ENCODE measurements around the gene MRPL45.

Gene MRPL45

DNA sequence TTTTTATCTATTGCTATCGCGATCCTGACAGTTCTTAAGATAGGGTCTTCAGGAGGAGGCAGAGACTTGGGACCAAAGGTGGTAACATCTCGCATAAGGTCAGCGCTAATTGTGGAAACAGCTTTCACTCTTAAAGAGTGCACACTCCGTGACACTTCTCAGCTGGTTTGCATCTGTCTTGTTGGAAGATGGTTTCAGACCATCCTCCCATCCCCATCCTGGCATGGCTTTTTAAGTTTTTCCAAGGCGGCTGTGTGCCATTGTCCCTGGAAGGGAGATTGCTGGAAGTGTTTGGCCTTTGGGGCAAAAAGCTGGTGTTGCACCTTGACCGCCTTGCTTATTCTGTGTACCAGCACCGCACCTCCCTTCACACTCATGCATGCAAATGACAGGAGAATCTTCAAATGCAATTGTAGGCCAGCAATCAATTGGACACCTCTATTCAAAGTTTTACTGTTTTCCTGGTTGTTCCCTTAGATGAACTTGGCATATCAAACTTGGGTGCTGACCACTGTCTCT is 56.2 kb downstream of the MRPL45 start:
- Histone ChIP-seq H4K20me1 (ENCODE audit: low read depth, low read length) (no peaks in the 10 kb centered on the region; the same call in 1 of the 2 replicates), H3K9me3 (ENCODE audit: insufficient read depth, low read length) (no peaks in the 10 kb centered on the region), H3K4me3 (ENCODE audit: insufficient read depth, low read length, poor library complexity, severe bottlenecking) (peak overlapping the region; percentile 59)

DNA sequence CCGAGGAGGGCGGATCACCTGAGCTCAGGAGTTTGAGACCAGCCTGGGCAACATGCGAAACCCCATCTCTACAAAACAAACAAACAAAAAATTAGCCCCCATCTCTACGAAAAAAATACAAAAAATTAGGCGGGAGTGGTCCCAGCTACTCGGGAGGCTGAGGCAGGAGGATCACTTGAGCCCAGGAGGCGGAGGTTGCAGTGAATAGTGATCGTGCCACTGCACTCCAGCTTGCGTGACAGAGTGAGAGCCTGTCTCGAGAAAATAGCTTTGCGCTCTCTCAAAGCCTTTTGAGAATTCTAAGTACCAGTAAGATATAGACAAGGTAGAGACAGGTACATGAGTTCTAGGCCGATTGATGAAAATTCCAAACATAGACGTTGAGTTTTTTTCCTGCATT is 56.7 kb downstream of the MRPL45 start:
- Histone ChIP-seq H4K20me1 (ENCODE audit: low read depth, low read length) (no peaks in the 10 kb centered on the region; the same call in 1 of the 2 replicates), H3F3A (ENCODE audit: insufficient read depth) (peaks cover 7% of the 10 kb centered on the region; the same call in 1 of the 2 replicates), H3K4me3 (ENCODE audit: insufficient read depth, low read length, poor library complexity, severe bottlenecking) (no peak overlapping the region), H3K4me2 (ENCODE audit: low read depth, low read length, poor library complexity, severe bottlenecking) (peak overlapping the region; percentile 78), H3K9me3 (ENCODE audit: insufficient read depth, low read length) (no peaks in the 10 kb centered on the region), H3K27ac (ENCODE audit: low read depth, low read length) (no peak overlapping the region), H3K9ac (ENCODE audit: low read length) (no peak overlapping the region), H3K9me2 (replicated peaks; ENCODE audit: insufficient read depth, low read length) (no peaks in the 10 kb centered on the region), H2AFZ (ENCODE audit: low read depth, low read length, severe bottlenecking) (no peak overlapping the region), H3K79me2 (ENCODE audit: insufficient read depth, low read length) (no peaks in the 10 kb centered on the region), H3K27me3 (ENCODE audit: low read length) (no peaks in the 10 kb centered on the region), H3K36me3 (ENCODE audit: low read length) (no peaks in the 10 kb centered on the region)
- TF ChIP-seq, protein P1, sequence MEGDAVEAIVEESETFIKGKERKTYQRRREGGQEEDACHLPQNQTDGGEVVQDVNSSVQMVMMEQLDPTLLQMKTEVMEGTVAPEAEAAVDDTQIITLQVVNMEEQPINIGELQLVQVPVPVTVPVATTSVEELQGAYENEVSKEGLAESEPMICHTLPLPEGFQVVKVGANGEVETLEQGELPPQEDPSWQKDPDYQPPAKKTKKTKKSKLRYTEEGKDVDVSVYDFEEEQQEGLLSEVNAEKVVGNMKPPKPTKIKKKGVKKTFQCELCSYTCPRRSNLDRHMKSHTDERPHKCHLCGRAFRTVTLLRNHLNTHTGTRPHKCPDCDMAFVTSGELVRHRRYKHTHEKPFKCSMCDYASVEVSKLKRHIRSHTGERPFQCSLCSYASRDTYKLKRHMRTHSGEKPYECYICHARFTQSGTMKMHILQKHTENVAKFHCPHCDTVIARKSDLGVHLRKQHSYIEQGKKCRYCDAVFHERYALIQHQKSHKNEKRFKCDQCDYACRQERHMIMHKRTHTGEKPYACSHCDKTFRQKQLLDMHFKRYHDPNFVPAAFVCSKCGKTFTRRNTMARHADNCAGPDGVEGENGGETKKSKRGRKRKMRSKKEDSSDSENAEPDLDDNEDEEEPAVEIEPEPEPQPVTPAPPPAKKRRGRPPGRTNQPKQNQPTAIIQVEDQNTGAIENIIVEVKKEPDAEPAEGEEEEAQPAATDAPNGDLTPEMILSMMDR (IDR thresholded peaks at IDR 0.05; ENCODE audit: insufficient read depth, low read length, poor library complexity, severe bottlenecking) = no peak
- TF ChIP-seq EZH2phosphoT487 (conservative IDR thresholded peaks at IDR 0.05; ENCODE audit: low read length) = no peak

More for the DNA sequence above, 56.2 kb downstream of the MRPL45 start:
- no peak for TF ChIP-seq EZH2phosphoT487 (conservative IDR thresholded peaks at IDR 0.05; ENCODE audit: low read length)
- TF ChIP-seq, protein P1 (IDR thresholded peaks at IDR 0.05; ENCODE audit: insufficient read depth, low read length, poor library complexity, severe bottlenecking) = no peak
- H3F3A ChIP-seq (ENCODE audit: insufficient read depth) = peaks cover 7% of the 10 kb centered on the region; the same call in 1 of the 2 replicates
- no peak overlapping the region for H2AFZ ChIP-seq (ENCODE audit: low read depth, low read length, severe bottlenecking)
- H3K9me2 ChIP-seq (replicated peaks; ENCODE audit: insufficient read depth, low read length) = no peaks in the 10 kb centered on the region
- H3K4me2 ChIP-seq (ENCODE audit: low read depth, low read length, poor library complexity, severe bottlenecking) = peak overlapping the region; percentile 78
- H3K27me3 ChIP-seq (ENCODE audit: low read length) = no peaks in the 10 kb centered on the region
- no peaks in the 10 kb centered on the region for H3K36me3 ChIP-seq (ENCODE audit: low read length)
- no peaks in the 10 kb centered on the region for H3K79me2 ChIP-seq (ENCODE audit: insufficient read depth, low read length)
- peak overlapping the region; percentile 64 for H3K9ac ChIP-seq (ENCODE audit: low read length)
- no peak overlapping the region for H3K27ac ChIP-seq (ENCODE audit: low read depth, low read length)

DNA sequence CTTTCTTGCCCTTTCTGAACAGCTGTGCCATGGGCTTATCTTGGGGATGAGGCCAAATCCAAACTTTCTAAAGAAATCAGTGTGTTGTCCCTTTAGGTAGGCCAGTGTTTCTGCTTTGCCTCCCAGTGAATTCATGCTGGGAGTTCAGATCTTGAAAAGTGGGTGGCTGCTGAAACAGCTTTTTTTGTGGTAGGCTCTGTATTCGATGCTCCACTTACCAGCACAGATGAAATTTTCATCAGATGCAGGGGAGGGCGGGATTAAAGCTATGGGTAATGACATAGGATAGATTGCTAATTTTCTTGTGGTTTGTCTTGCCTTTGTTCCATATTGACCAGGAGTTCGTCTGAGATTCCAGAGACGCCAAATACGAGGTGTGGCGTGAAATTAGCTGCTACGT is 57.5 kb downstream of the MRPL45 start:
- H3K9ac ChIP-seq (ENCODE audit: low read length) = no peak overlapping the region
- no peak for TF ChIP-seq EZH2phosphoT487 (conservative IDR thresholded peaks at IDR 0.05; ENCODE audit: low read length)
- TF ChIP-seq, protein P1 (IDR thresholded peaks at IDR 0.05; ENCODE audit: insufficient read depth, low read length, poor library complexity, severe bottlenecking) = no peak
- H2AFZ ChIP-seq (ENCODE audit: low read depth, low read length, severe bottlenecking) = no peak overlapping the region
- no peaks in the 10 kb centered on the region for H3K9me2 ChIP-seq (replicated peaks; ENCODE audit: insufficient read depth, low read length)
- no peaks in the 10 kb centered on the region; the same call in 1 of the 2 replicates for H4K20me1 ChIP-seq (ENCODE audit: low read depth, low read length)
- no peaks in the 10 kb centered on the region for H3K27me3 ChIP-seq (ENCODE audit: low read length)
- H3K27ac ChIP-seq (ENCODE audit: low read depth, low read length) = no peak overlapping the region
- no peaks in the 10 kb centered on the region for H3K79me2 ChIP-seq (ENCODE audit: insufficient read depth, low read length)
- peaks cover 7% of the 10 kb centered on the region; the same call in 1 of the 2 replicates for H3F3A ChIP-seq (ENCODE audit: insufficient read depth)
- no peaks in the 10 kb centered on the region for H3K9me3 ChIP-seq (ENCODE audit: insufficient read depth, low read length)
- H3K36me3 ChIP-seq (ENCODE audit: low read length) = no peaks in the 10 kb centered on the region
- H3K4me3 ChIP-seq (ENCODE audit: insufficient read depth, low read length, poor library complexity, severe bottlenecking) = no peak overlapping the region
- no peak overlapping the region for H3K4me2 ChIP-seq (ENCODE audit: low read depth, low read length, poor library complexity, severe bottlenecking)
